ENCODE data around the gene OR56A5.

DNA sequence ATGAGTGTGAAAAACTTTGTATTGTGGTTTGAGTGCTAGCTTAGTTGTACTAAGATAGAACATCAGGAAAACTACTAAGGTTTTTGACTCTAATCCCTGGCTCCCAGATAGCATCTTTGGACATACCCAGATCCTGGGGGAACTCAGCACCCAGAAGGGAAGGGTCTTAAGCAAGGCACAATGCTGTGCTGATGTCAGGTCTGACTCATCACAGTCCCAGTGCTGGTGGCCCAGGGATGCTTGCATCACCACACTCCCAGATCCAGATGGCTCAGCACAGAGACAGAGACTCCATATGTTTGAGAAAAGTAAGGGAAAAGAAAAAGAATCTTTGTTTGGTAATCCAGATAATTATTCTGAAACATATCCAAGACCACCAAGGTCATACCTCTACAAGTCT is 44.5 kb downstream of the OR56A5 start:
- TF ChIP-seq, protein P1, sequence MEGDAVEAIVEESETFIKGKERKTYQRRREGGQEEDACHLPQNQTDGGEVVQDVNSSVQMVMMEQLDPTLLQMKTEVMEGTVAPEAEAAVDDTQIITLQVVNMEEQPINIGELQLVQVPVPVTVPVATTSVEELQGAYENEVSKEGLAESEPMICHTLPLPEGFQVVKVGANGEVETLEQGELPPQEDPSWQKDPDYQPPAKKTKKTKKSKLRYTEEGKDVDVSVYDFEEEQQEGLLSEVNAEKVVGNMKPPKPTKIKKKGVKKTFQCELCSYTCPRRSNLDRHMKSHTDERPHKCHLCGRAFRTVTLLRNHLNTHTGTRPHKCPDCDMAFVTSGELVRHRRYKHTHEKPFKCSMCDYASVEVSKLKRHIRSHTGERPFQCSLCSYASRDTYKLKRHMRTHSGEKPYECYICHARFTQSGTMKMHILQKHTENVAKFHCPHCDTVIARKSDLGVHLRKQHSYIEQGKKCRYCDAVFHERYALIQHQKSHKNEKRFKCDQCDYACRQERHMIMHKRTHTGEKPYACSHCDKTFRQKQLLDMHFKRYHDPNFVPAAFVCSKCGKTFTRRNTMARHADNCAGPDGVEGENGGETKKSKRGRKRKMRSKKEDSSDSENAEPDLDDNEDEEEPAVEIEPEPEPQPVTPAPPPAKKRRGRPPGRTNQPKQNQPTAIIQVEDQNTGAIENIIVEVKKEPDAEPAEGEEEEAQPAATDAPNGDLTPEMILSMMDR (IDR thresholded peaks at IDR 0.05), result no peak
- TF ChIP-seq POLR2AphosphoS5 (IDR thresholded peaks at IDR 0.05), result no peak
